Mucosa of descending colon (tissue), 3 donors: Measurements from ENCODE around the gene SH3PXD2B. TPM values are rescaled to one million over a fixed set of nuclear protein-coding genes. Genes with fewer than 3 reads are reported as not detected.

Source experiments
- ATAC-seq: fragments of 200-7000 bp; cut with Tn5 transposase; one replicate; pipeline ENCODE4 v1.9.1; 2020; ENCODE audit warnings: mild to moderate bottlenecking, moderate library complexity
- DNase-seq, 3 donors: peaks; one replicate each; pipeline ENCODE4 v3.0.0-alpha.2; 2020
- H3K36me3 ChIP-seq: fragments of 200-600 bp; one replicate; pipeline ENCODE4 v1.8.0; 2021; ENCODE audit warnings: low read depth, mild to moderate bottlenecking
- H3K4me1 ChIP-seq: fragments of 200-600 bp; one replicate; pipeline ENCODE4 v1.8.0; 2021; ENCODE audit warnings: low read depth, mild to moderate bottlenecking
- H3K4me3 ChIP-seq: fragments of 200-600 bp; one replicate; pipeline ENCODE4 v1.8.0; 2021; ENCODE audit warnings: mild to moderate bottlenecking
- H3K9me3 ChIP-seq: fragments of 200-600 bp; one replicate; pipeline ENCODE4 v1.8.0; 2021; ENCODE audit warnings: mild to moderate bottlenecking
- intact Hi-C, 2 donors: fragments of 100-400 bp; cut with DNase I in 1 of 2; cut with micrococcal nuclease in 1 of 2; formaldehyde crosslinking; loops; one replicate each; pipeline versions ENCODE4 v1.11.0 to v1.11.1; 2022; cut with DNase I, micrococcal nuclease
- total RNA-seq, 3 donors: library from RNA; stranded (reverse); fragmentation: NEBNext Ultra II Directional in 2 of 3; extraction: Animal tissue kit (Norgen Biotek cat#: 25700) in 2 of 3; gene quantifications; one replicate each; pipeline versions ENCODE4 v1.2.1 to v1.2.4, GENCODE V29; 2021 to 2023
- TF ChIP-seq, protein P1 (sequence below): fragments of 200-600 bp; IDR thresholded peaks from one replicate; pipeline ENCODE4 v1.8.0; 2022; ENCODE audit warnings: antibody characterized with exemption, mild to moderate bottlenecking
- donor health status: DM: no; HTN: no; CAD: no; lungs with moderate emphysema.
- donor health status: DM: no; HTN: no; CAD: no.
- donor health status: DM: no; HTN: yes; CAD: no.

The SH3PXD2B gene
- total RNA-seq, 3 donors from 2014 or later: 5.4 to 28.7 (median 19.9) TPM

DNA sequence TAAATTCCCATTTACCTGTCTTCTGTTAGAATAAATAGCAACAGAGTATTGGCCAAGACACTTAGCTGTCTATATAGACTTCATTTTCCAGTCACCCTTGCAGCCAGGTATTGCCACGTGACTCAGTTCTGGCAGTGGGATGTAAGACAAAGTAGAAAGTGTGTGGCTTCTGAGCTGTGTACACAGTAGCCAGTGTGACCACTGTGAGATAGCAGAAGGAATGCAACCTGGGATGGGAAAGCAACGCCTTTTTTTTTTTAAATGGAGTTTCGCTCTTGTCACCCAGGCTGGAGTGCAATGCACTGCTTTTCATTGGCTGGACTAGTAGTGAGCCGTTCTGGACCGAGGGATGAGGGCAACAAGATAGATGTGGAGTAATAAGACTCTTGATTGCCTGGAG lies 106.2 kb downstream of the SH3PXD2B start:
- ATAC-seq: no peak
- Histone ChIP-seq H3K4me3 (no peak overlapping the region), H3K36me3 (no peaks in the 10 kb centered on the region), H3K9me3 (no peaks in the 10 kb centered on the region), H3K4me1 (no peaks in the 10 kb centered on the region)
- TF ChIP-seq, protein P1, sequence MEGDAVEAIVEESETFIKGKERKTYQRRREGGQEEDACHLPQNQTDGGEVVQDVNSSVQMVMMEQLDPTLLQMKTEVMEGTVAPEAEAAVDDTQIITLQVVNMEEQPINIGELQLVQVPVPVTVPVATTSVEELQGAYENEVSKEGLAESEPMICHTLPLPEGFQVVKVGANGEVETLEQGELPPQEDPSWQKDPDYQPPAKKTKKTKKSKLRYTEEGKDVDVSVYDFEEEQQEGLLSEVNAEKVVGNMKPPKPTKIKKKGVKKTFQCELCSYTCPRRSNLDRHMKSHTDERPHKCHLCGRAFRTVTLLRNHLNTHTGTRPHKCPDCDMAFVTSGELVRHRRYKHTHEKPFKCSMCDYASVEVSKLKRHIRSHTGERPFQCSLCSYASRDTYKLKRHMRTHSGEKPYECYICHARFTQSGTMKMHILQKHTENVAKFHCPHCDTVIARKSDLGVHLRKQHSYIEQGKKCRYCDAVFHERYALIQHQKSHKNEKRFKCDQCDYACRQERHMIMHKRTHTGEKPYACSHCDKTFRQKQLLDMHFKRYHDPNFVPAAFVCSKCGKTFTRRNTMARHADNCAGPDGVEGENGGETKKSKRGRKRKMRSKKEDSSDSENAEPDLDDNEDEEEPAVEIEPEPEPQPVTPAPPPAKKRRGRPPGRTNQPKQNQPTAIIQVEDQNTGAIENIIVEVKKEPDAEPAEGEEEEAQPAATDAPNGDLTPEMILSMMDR: no peak
- intact Hi-C loops: no loop called here
- DNase-seq: no peak

DNA sequence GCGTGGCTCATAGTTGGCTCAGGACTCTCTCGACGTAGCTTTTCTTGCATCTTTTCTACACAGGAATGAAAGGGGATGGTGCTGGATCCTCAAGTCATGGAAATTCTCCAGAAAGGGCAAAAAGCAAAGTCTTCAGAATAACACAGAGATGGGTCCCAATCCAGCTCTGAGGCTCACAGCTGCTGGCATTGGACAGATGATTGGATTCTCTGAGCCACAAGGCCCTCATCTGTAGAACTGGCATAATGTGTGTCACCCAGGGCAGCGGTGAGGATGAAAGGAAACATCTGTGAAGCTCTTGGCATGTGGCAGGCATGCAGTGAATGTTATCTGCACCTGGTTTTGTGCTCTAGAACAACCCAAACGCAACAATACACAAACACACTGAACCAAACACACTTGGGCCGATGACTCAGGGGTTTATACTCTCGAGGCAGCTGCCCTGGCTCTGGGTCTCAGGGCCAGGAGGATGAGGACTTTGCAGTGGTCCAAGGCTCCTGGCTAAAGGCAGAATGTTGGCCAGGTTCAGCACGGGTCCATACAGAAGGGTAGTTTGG lies 106.8 kb downstream of the SH3PXD2B start:
- TF ChIP-seq, protein P1: no peak
- ATAC-seq (no peak), DNase-seq (no peak)
- Histone ChIP-seq H3K4me3 (no peak overlapping the region), H3K36me3 (no peaks in the 10 kb centered on the region), H3K4me1 (no peaks in the 10 kb centered on the region), H3K9me3 (no peaks in the 10 kb centered on the region)
- intact Hi-C loops: no loop called here

DNA sequence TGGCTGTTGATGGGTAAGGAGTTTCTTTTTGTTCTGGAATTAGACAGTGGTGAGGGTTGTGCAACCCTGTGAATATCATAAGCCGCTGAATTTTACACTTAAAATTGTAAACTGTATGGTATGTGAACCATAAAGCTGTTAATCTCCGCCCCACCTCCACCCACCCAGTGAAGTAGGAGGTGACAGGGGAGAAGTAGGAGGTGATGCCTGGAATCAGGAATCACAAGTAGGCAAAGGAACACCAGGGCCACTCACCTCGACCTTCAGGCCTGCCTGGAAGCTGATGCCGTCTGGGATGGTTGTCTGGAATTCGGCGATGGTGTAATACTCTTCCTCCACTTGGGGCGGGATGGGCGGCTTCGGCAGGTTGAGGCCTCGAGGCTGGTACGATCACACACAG lies 108.4 kb downstream of the SH3PXD2B start:
- intact Hi-C loops: no loop called here
- ATAC-seq: peak; percentile 25
- DNase-seq: no peak
- Histone ChIP-seq H3K36me3 (no peaks in the 10 kb centered on the region), H3K9me3 (no peaks in the 10 kb centered on the region), H3K4me1 (no peaks in the 10 kb centered on the region), H3K4me3 (no peak overlapping the region)
- TF ChIP-seq, protein P1: no peak

DNA sequence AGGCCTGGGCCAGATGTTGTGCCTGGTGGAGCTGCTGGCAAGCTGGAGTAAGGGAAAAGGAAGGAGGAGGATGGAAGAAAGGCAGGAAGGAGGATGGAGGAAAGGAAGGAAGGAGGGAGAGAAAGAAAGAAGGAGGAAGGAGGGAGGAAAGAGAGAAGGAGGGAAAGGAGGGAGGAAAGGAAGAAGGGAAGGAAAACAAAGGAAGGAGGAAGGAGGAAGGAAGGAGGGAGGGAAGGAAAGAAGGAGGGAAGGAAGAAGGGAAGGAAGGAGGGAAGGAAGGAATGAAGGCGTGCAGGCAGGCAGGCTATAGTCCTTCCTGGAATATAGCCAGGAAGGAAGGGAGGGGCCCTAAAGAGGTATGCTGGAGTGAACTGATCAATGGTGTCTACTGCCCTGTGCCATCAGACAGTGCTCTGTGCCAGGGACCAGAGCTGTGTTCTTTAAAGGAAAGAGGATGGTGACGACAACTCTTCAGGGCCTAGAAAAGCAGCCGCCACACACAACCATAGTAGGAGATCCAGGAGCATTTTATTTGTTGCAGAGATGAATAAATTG lies 109.4 kb downstream of the SH3PXD2B start:
- no peaks in the 10 kb centered on the region for H3K36me3 ChIP-seq
- H3K9me3 ChIP-seq: no peaks in the 10 kb centered on the region
- TF ChIP-seq, protein P1: no peak
- ATAC-seq (peak; percentile 32), DNase-seq (peak in 1 of 3 donors; percentile 24)
- H3K4me1 ChIP-seq: no peaks in the 10 kb centered on the region
- no peak overlapping the region for H3K4me3 ChIP-seq
- intact Hi-C loops: no loop called here

DNA sequence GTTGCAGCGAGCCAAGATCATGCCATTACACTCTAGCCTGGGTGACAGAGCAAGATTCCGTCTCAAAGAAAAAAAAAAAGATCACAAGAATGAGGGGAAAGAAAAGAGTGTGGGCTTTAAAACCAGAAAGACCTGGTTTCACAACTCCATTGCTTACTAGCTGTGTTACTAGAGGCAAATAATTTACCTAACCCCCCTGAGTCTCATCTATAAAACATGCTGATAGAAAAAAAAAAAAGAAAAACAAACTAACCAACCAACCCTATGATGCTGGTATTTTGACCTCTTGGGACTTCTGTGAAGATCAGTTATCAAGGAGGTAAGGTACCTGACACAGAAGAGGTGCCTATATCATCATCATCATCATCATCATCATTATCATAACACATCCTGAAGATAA lies 110.6 kb downstream of the SH3PXD2B start:
- TF ChIP-seq, protein P1: no peak
- H3K4me1 ChIP-seq: no peaks in the 10 kb centered on the region
- ATAC-seq (no peak), DNase-seq (no peak)
- H3K9me3 ChIP-seq: no peaks in the 10 kb centered on the region
- no peaks in the 10 kb centered on the region for H3K36me3 ChIP-seq
- H3K4me3 ChIP-seq: no peak overlapping the region
- intact Hi-C loops: no loop called here
